A673 (cell line): ENCODE results near the gene RNF215. TPM values are rescaled to one million over a fixed set of nuclear protein-coding genes. Genes with fewer than 3 reads are reported as not detected.

Source experiments
- BruUV-seq: library from RNA; stranded (reverse); fragments of 400-500 nt; replicated peaks from 2 replicates; lab custom pipeline; 2021; lab: Mats Ljungman, UMichigan
- CTCF ChIA-PET: fragments of 300-600 bp; sonication (Branson Sonifier 250); formaldehyde crosslinking; loops from one replicate; lab custom pipeline; 2022; ENCODE audit warnings: antibody characterized with exemption; lab: Charles Lee
- POLR2A ChIA-PET: fragments of 300-600 bp; sonication (Branson Sonifier 250); formaldehyde crosslinking; loops from one replicate; lab custom pipeline; 2022; ENCODE audit warnings: antibody characterized with exemption; ENCODE audit not compliant: low non-redundant PET; lab: Charles Lee
- DNase-seq: peaks from one replicate; pipeline ENCODE4 v3.0.0-alpha.2; 2015; ENCODE audit warnings: low spot score
- H3K27ac ChIP-seq: fragments of 200-600 bp; sonication (generic); 2 replicates; pipeline ENCODE4 v1.5.1; 2016; ENCODE audit warnings: mixed run types, low read depth, mild to moderate bottlenecking, mixed read lengths, antibody characterized with exemption, low read length; ENCODE audit not compliant: poor library complexity, severe bottlenecking
- H3K27me3 ChIP-seq: fragments of 200-600 bp; sonication (generic); replicated peaks from 2 replicates; pipeline ENCODE4 v1.6.1; 2017; ENCODE audit warnings: mixed run types, low read depth, mild to moderate bottlenecking, mixed read lengths, antibody characterized with exemption, low read length; ENCODE audit not compliant: insufficient read depth, poor library complexity
- H3K36me3 ChIP-seq: fragments of 200-600 bp; sonication (generic); 2 replicates; pipeline ENCODE4 v1.6.1; 2016; ENCODE audit warnings: mixed run types, mild to moderate bottlenecking, mixed read lengths, antibody characterized with exemption, low read length; ENCODE audit not compliant: insufficient read depth, poor library complexity, severe bottlenecking
- H3K4me1 ChIP-seq: fragments of 200-600 bp; sonication (generic); 2 replicates; pipeline ENCODE4 v1.6.1; 2017; ENCODE audit warnings: mixed run types, mild to moderate bottlenecking, mixed read lengths, antibody characterized with exemption, low read length; ENCODE audit not compliant: insufficient read depth, poor library complexity, severe bottlenecking
- H3K4me3 ChIP-seq: fragments of 200-600 bp; sonication (generic); 2 replicates; pipeline ENCODE4 v1.5.1; 2016; ENCODE audit warnings: low read depth, mixed run types, mild to moderate bottlenecking, mixed read lengths, low read length; ENCODE audit not compliant: poor library complexity, severe bottlenecking
- H3K9me3 ChIP-seq: fragments of 200-600 bp; sonication (generic); 2 replicates; pipeline ENCODE4 v1.6.1; 2016; ENCODE audit warnings: mixed run types, low read depth, mild to moderate bottlenecking, mixed read lengths, antibody characterized with exemption, low read length; ENCODE audit not compliant: poor library complexity, severe bottlenecking
- EZH2 ChIP-seq: fragments of 200-600 bp; sonication (generic); IDR thresholded peaks from 2 replicates; pipeline ENCODE4 v1.6.1; 2017; ENCODE audit warnings: borderline replicate concordance, low read depth, mild to moderate bottlenecking, mixed read lengths, antibody characterized with exemption, low read length; ENCODE audit not compliant: poor library complexity, severe bottlenecking
- intact Hi-C: fragments of 100-400 bp; cut with micrococcal nuclease; formaldehyde crosslinking; loops from one replicate; pipeline ENCODE4 v1.10.0; 2022; ENCODE audit not compliant: unreplicated experiment
- total RNA-seq: library from RNA; stranded (reverse); gene quantifications from 2 replicates; pipeline ENCODE4 v1.2.3, GENCODE V29; 2021
- TF ChIP-seq, protein P1 (sequence below): fragments of 300-800, 200-600 bp; sonication (generic); conservative IDR thresholded peaks from 2 replicates; pipeline ENCODE4 v1.5.1; 2017; ENCODE audit warnings: low read depth, mild to moderate bottlenecking, antibody characterized with exemption, low read length, moderate library complexity, mixed read lengths

Gene RNF215
- total RNA-seq, 1 experiment from 2014 or later = 18.9 TPM

DNA sequence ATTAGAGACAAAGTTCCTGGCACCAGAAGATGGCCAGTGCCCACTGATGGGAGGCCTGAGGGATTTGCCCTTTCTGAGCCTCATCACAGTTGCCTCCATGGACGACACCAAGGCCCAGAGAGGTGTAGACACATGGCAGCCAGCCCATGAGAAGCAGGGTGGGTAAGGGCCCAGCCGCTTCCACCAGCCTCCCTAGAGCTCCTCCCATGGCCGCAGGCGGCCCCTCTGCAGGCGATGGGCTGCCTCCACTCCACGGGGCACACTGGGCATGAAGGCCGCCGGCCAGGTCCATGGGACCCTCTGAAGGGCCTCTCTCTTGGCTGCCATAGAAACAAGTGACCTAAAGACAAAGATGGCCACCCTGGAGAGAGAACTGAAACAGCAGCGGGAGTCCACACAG lies 15.9 kb downstream of the RNF215 start:
- Histone ChIP-seq H3K9me3 (no peaks in the 10 kb centered on the region), H3K4me1 (no peaks in the 10 kb centered on the region), H3K4me3 (no peak overlapping the region), H3K27ac (no peak overlapping the region), H3K36me3 (no peaks in the 10 kb centered on the region), H3K27me3 (no peaks in the 10 kb centered on the region)
- DNase-seq = no peak
- ChIA-PET POLR2A (no interaction called here), CTCF (no interaction called here)
- intact Hi-C loops = no loop called here
- no TSS peak for BruUV-seq
- no peak for TF ChIP-seq EZH2
- TF ChIP-seq, protein P1, sequence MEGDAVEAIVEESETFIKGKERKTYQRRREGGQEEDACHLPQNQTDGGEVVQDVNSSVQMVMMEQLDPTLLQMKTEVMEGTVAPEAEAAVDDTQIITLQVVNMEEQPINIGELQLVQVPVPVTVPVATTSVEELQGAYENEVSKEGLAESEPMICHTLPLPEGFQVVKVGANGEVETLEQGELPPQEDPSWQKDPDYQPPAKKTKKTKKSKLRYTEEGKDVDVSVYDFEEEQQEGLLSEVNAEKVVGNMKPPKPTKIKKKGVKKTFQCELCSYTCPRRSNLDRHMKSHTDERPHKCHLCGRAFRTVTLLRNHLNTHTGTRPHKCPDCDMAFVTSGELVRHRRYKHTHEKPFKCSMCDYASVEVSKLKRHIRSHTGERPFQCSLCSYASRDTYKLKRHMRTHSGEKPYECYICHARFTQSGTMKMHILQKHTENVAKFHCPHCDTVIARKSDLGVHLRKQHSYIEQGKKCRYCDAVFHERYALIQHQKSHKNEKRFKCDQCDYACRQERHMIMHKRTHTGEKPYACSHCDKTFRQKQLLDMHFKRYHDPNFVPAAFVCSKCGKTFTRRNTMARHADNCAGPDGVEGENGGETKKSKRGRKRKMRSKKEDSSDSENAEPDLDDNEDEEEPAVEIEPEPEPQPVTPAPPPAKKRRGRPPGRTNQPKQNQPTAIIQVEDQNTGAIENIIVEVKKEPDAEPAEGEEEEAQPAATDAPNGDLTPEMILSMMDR = no peak

DNA sequence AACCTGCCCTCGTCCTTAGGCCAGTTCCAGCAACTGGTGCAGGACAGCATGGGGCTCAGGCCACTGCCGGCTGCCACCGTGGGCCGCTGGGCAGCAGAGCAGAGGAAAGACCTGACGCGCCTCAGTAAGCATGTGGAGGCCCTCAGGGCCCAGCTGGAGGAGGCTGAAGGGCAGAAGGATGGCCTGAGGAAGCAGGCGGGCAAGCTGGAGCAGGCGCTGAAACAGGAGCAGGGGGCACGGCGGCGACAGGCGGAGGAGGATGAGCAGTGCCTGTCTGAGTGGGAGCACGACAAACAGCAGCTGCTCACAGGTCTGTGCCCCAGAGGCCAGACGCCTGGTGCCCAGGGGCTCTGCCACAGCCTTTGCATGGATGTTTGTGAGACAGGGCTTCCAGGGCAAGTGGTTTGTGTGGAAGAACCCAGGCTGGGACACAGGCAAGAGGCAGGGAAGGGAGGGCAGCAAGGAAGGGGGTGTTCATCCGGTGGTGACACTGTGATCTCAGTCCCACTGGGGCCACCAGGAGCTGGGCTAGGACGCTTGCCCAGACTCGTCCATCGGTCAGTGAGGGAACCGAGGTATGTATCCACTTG lies 16.5 kb downstream of the RNF215 start:
- Histone ChIP-seq H3K27ac (no peak overlapping the region), H3K27me3 (no peaks in the 10 kb centered on the region), H3K4me1 (no peaks in the 10 kb centered on the region), H3K36me3 (no peaks in the 10 kb centered on the region), H3K9me3 (no peaks in the 10 kb centered on the region), H3K4me3 (no peak overlapping the region)
- DNase-seq = no peak
- intact Hi-C loops = no loop called here
- TF ChIP-seq, protein P1 = no peak
- POLR2A ChIA-PET = no interaction called here
- CTCF ChIA-PET = no interaction called here
- no TSS peak for BruUV-seq

DNA sequence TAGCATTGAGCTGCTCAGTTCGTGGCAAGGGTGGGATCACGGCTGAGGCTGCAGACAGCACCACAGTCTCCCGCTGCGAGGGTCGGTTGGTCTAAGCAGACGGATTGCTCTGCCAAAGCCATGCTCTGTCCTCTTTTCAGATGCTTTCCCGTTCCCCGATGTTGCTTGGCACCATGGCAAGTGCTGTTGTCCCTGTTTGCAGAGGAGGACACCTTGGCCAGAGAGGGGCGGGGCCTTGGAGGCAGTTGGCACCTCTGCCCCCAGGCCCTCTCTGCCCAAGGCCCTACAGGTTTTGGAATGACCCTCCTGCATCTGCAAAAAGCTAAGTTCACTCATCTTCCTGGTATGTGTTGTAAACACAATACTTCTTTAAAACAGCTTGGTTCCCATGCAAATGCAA lies 18.8 kb downstream of the RNF215 start:
- ChIA-PET POLR2A (no interaction called here), CTCF (interaction anchor here (0.6 kb wide), 1 partner anchor 19 kb away, joined by 4 read pairs; no protein-coding TSS in a partner anchor)
- intact Hi-C loops = no loop called here
- Histone ChIP-seq H3K4me3 (no peak overlapping the region), H3K27me3 (no peaks in the 10 kb centered on the region), H3K36me3 (no peaks in the 10 kb centered on the region), H3K27ac (no peak overlapping the region), H3K4me1 (no peaks in the 10 kb centered on the region), H3K9me3 (no peaks in the 10 kb centered on the region)
- DNase-seq = no peak
- TF ChIP-seq, protein P1 = no peak
- TF ChIP-seq EZH2 = no peak
- BruUV-seq = no TSS peak
